Thyroid gland (tissue), 4 donors: ENCODE results near the gene HSPB6.

ENCODE experiments used
- POLR2A ChIP-seq, 2 donors: fragments of 450-650 bp; IDR thresholded peaks; one replicate each; pipeline ENCODE4 v1.6.1; 2017; ENCODE audit warnings: antibody characterized with exemption in 2 of 2, mild to moderate bottlenecking in 2 of 2, moderate library complexity in 1 of 2
- TF ChIP-seq, protein P1 (sequence below), 6 experiments: fragments of 200-600 bp in 3 of 6; fragments of 450-650 bp in 3 of 6; sonication (generic) in 3 of 6; IDR thresholded peaks; one replicate each; pipeline ENCODE4 v1.5.1; 2016 to 2019; ENCODE audit warnings: antibody characterized with exemption in 6 of 6, mild to moderate bottlenecking in 2 of 6, inconsistent platforms in 1 of 6, moderate library complexity in 1 of 6

DNA sequence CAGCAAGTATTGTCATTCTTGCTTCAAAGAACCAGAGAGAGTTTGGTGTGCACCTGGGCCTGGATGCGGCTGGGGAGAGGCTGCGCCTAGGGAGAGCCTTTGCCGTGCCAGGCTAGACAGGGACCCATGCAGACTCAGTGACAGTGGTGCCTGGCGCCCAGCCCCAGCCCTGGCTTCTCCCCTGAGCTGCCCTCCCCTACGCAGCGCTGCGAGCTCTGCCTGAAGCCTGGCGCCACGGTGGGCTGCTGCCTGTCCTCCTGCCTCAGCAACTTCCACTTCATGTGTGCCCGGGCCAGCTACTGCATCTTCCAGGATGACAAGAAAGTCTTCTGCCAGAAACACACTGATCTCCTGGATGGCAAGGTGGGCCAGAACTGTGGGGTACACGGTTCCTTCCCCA is 27.1 kb downstream of the HSPB6 start:
- TF ChIP-seq, protein P1, sequence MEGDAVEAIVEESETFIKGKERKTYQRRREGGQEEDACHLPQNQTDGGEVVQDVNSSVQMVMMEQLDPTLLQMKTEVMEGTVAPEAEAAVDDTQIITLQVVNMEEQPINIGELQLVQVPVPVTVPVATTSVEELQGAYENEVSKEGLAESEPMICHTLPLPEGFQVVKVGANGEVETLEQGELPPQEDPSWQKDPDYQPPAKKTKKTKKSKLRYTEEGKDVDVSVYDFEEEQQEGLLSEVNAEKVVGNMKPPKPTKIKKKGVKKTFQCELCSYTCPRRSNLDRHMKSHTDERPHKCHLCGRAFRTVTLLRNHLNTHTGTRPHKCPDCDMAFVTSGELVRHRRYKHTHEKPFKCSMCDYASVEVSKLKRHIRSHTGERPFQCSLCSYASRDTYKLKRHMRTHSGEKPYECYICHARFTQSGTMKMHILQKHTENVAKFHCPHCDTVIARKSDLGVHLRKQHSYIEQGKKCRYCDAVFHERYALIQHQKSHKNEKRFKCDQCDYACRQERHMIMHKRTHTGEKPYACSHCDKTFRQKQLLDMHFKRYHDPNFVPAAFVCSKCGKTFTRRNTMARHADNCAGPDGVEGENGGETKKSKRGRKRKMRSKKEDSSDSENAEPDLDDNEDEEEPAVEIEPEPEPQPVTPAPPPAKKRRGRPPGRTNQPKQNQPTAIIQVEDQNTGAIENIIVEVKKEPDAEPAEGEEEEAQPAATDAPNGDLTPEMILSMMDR (IDR thresholded peaks at IDR 0.05), result no peak
- TF ChIP-seq POLR2A (IDR thresholded peaks at IDR 0.05), result no peak
